Cardiac septum (tissue), 1 donor: ENCODE measurements around the gene ADCY5. TPM values are rescaled to one million over a fixed set of nuclear protein-coding genes. Genes with fewer than 3 reads are reported as not detected.
A peak's percentile ranks its signal among the peaks of the same experiment; 100 is the strongest.

Source experiments
- DNase-seq: peaks from one replicate; pipeline ENCODE4 v3.0.0-alpha.2; 2020; ENCODE audit warnings: low spot score
- intact Hi-C: fragments of 100-400 bp; cut with DNase I; formaldehyde crosslinking; loops from one replicate; pipeline ENCODE4 v1.14.0; 2022
- total RNA-seq: library from RNA; stranded (reverse); fragmentation: NEBNext Ultra II Directional; extraction: Animal tissue kit (Norgen Biotek cat#: 25700); gene quantifications from one replicate; pipeline ENCODE4 v1.2.1, GENCODE V29; 2021
- donor health status: DM: no; HTN: no; CAD: no.

The ADCY5 gene
- total RNA-seq, 1 donor from 2014 or later = 192 TPM

GRCh38 chr3:123396171-123397049, 52.5 kb downstream of the ADCY5 start:
- DNase-seq = no peak
- intact Hi-C loops = no loop called here

GRCh38 chr3:123395235-123395634, 53.7 kb downstream of the ADCY5 start:
- no peak for DNase-seq
- intact Hi-C loops = loop anchor here (2.0 kb wide), 1 partner anchor 20 kb away; no protein-coding TSS in a partner anchor

- intact Hi-C loops = loop anchor here (2.0 kb wide), 1 partner anchor 20 kb away; no protein-coding TSS in a partner anchor
Measured at GRCh38 chr3:123394391-123395020, 54.4 kb downstream of the ADCY5 start.

GRCh38 chr3:123392871-123393620, 55.8 kb downstream of the ADCY5 start:
- DNase-seq = no peak
- intact Hi-C loops = no loop called here

More at GRCh38 chr3:123394391-123395020, 54.4 kb downstream of the ADCY5 start:
- no peak for DNase-seq

- intact Hi-C loops = no loop called here
- DNase-seq = no peak
Measured at GRCh38 chr3:123392368-123392767, 56.5 kb downstream of the ADCY5 start.

GRCh38 chr3:123390865-123391600, 57.9 kb downstream of the ADCY5 start:
- intact Hi-C loops = no loop called here
- DNase-seq = no peak

GRCh38 chr3:123389628-123389918, 59.3 kb downstream of the ADCY5 start:
- intact Hi-C loops = no loop called here
- no peak for DNase-seq

- intact Hi-C loops = no loop called here
Measured at GRCh38 chr3:123388811-123389627, 59.9 kb downstream of the ADCY5 start.

GRCh38 chr3:123388042-123388441, 60.8 kb downstream of the ADCY5 start:
- intact Hi-C loops = no loop called here
- DNase-seq = no peak

More at GRCh38 chr3:123388811-123389627, 59.9 kb downstream of the ADCY5 start:
- DNase-seq = no peak

GRCh38 chr3:123387532-123387931, 61.4 kb downstream of the ADCY5 start:
- intact Hi-C loops = no loop called here
- DNase-seq = no peak

- DNase-seq = no peak
- intact Hi-C loops = no loop called here
Measured at GRCh38 chr3:123386477-123387040, 62.3 kb downstream of the ADCY5 start.

- DNase-seq = no peak
- intact Hi-C loops = no loop called here
Measured at GRCh38 chr3:123385981-123386380, 62.9 kb downstream of the ADCY5 start.

GRCh38 chr3:123385499-123385898, 63.4 kb downstream of the ADCY5 start:
- DNase-seq = no peak
- intact Hi-C loops = no loop called here

GRCh38 chr3:123385001-123385401, 63.9 kb downstream of the ADCY5 start:
- no peak for DNase-seq
- intact Hi-C loops = no loop called here

- DNase-seq = no peak
- intact Hi-C loops = no loop called here
Measured at GRCh38 chr3:123384256-123384655, 64.6 kb downstream of the ADCY5 start.

GRCh38 chr3:123383091-123384053, 65.5 kb downstream of the ADCY5 start:
- intact Hi-C loops = no loop called here
- DNase-seq = peak; percentile 84

- DNase-seq = peak; percentile 24
- intact Hi-C loops = no loop called here
Measured at GRCh38 chr3:123380261-123380660, 68.6 kb downstream of the ADCY5 start.
